ENCODE measurements around the gene NIF3L1.

The NIF3L1 gene

GRCh38 chr2:200888704-200889625 is at the start of gene NIF3L1, which contains the start of gene PPIL3:
NIF3L1 (plus strand) TSS chr2:200889371; CDS start chr2:200891944, 2,573 bp downstream.
PPIL3 (minus strand) TSS chr2:200889077; CDS start chr2:200887615, 1,462 bp downstream.
- in situ Hi-C loops (cut with HindIII; ENCODE audit: low sequenced_read_pairs) = no loop called here

- in situ Hi-C loops (cut with HindIII; ENCODE audit: low sequenced_read_pairs) = no loop called here
Measured at GRCh38 chr2:200839513-200839912, 49.7 kb upstream of the NIF3L1 start.

GRCh38 chr2:200843993-200844948 is 44.9 kb upstream of the NIF3L1 start:
- in situ Hi-C loops (cut with HindIII; ENCODE audit: low sequenced_read_pairs) = no loop called here

GRCh38 chr2:200845194-200845593 is 44.0 kb upstream of the NIF3L1 start:
- in situ Hi-C loops (cut with HindIII; ENCODE audit: low sequenced_read_pairs) = no loop called here

GRCh38 chr2:200845669-200846325 is 43.4 kb upstream of the NIF3L1 start:
- in situ Hi-C loops (cut with HindIII; ENCODE audit: low sequenced_read_pairs) = no loop called here

GRCh38 chr2:200847269-200847668 is 41.9 kb upstream of the NIF3L1 start:
- in situ Hi-C loops (cut with HindIII; ENCODE audit: low sequenced_read_pairs) = no loop called here

GRCh38 chr2:200847939-200848338 is 41.2 kb upstream of the NIF3L1 start:
- in situ Hi-C loops (cut with HindIII; ENCODE audit: low sequenced_read_pairs) = no loop called here

- in situ Hi-C loops (cut with HindIII; ENCODE audit: low sequenced_read_pairs) = no loop called here
Measured at GRCh38 chr2:200850512-200851256, 38.5 kb upstream of the NIF3L1 start.

- in situ Hi-C loops (cut with HindIII; ENCODE audit: low sequenced_read_pairs) = no loop called here
Measured at GRCh38 chr2:200851398-200852248, 37.5 kb upstream of the NIF3L1 start.

- in situ Hi-C loops (cut with HindIII; ENCODE audit: low sequenced_read_pairs) = no loop called here
Measured at GRCh38 chr2:200852605-200853004, 36.6 kb upstream of the NIF3L1 start.

- in situ Hi-C loops (cut with HindIII; ENCODE audit: low sequenced_read_pairs) = no loop called here
Measured at GRCh38 chr2:200856806-200857205, 32.4 kb upstream of the NIF3L1 start.

GRCh38 chr2:200860092-200860795 is 28.9 kb upstream of the NIF3L1 start:
- in situ Hi-C loops (cut with HindIII; ENCODE audit: low sequenced_read_pairs) = no loop called here

GRCh38 chr2:200861617-200862155 is 27.5 kb upstream of the NIF3L1 start:
- in situ Hi-C loops (cut with HindIII; ENCODE audit: low sequenced_read_pairs) = no loop called here

GRCh38 chr2:200862532-200863000 is 26.6 kb upstream of the NIF3L1 start:
- in situ Hi-C loops (cut with HindIII; ENCODE audit: low sequenced_read_pairs) = no loop called here

- in situ Hi-C loops (cut with HindIII; ENCODE audit: low sequenced_read_pairs) = no loop called here
Measured at GRCh38 chr2:200863782-200864175, 25.4 kb upstream of the NIF3L1 start.

GRCh38 chr2:200864176-200865034 is 24.8 kb upstream of the NIF3L1 start, which contains the start of gene CLK1:
CLK1 (minus strand) TSS chr2:200864658; CDS start chr2:200861862, 2,796 bp downstream.
- in situ Hi-C loops (cut with HindIII; ENCODE audit: low sequenced_read_pairs) = no loop called here

GRCh38 chr2:200869014-200869413 is 20.2 kb upstream of the NIF3L1 start:
- in situ Hi-C loops (cut with HindIII; ENCODE audit: low sequenced_read_pairs) = no loop called here
